BLaER1 (cell line): Measurements from ENCODE around the gene RAB25.
A peak's percentile ranks its signal among the peaks of the same experiment; 100 is the strongest.

ENCODE experiments used
- H3K27ac ChIP-seq: shearing (Covaris generic); formaldehyde crosslinking; 2 replicates; pipeline ENCODE4 v1.8.1; 2022
- H3K27me3 ChIP-seq: shearing (Covaris generic); formaldehyde crosslinking; 2 replicates; pipeline ENCODE4 v1.8.1; 2022
- H3K36me3 ChIP-seq: shearing (Covaris generic); formaldehyde crosslinking; 2 replicates; pipeline ENCODE4 v1.8.1; 2022
- H3K4me1 ChIP-seq: shearing (Covaris generic); formaldehyde crosslinking; 2 replicates; pipeline ENCODE4 v1.8.1; 2022
- H3K4me2 ChIP-seq: shearing (Covaris generic); formaldehyde crosslinking; 2 replicates; pipeline ENCODE4 v1.8.1; 2022
- H3K4me3 ChIP-seq: shearing (Covaris generic); formaldehyde crosslinking; 2 replicates; pipeline ENCODE4 v1.8.1; 2022
- H3K9ac ChIP-seq: shearing (Covaris generic); formaldehyde crosslinking; 2 replicates; pipeline ENCODE4 v1.8.1; 2022
- H3K9me3 ChIP-seq: shearing (Covaris generic); formaldehyde crosslinking; 2 replicates; pipeline ENCODE4 v1.8.1; 2022
- H4K20me1 ChIP-seq: shearing (Covaris generic); formaldehyde crosslinking; 2 replicates; pipeline ENCODE4 v1.8.1; 2022
- Cebpa-rat ChIP-seq: shearing (Covaris generic); IDR thresholded peaks from 2 replicates; pipeline ENCODE4 v1.8.1; 2022

Gene RAB25

DNA sequence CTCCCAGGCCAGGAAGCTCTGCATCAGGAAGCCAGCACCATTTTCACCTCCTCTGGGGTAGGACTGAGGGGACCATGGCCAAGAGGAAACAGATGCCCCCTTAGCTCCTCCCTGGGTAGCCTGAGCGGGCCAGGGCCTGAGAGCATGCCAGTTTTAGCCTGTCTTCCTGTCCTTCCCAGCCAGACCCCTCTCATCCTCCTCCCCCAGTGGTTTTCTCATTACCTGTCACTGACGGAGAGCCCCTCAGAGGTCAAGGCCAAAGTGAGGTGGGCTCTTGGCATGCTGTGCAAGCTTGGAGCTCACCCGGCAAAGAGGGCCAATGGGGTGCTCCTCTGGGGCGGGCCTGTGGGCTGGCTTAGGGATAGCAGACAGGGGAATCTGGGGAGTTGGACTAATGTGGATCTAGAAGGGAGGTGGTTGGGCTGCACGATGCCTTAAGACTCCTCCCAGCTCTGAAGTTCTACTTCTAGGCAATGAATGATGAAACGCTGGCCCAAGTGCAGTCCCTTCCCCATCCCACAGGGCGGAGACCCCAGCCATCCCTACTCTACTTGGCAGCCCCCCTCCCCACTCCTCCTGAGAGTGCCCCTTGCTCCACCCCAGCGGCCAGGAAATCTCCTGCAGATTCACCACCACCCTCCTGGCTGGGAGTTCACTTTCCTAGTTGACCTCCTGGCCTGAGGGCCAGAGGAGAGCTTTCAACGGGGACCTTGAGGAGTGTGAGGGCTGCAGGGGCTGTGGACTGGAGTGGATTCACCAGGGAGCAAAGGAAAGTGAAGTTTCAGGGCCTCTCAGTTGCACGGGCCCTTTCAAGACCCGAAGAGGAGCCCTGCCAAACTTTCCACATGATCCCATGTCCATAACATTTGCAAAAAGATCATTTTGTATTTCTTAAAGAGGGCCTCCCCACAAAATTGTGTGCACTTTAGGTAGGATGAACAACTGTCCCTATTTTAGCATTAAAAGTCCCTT, 44.2 kb downstream of the RAB25 start:
- TF ChIP-seq Cebpa-rat, result no peak
- Histone ChIP-seq H4K20me1 (peaks cover 11% of the 10 kb centered on the region), H3K4me1 (peaks cover 54% of the 10 kb centered on the region), H3K27me3 (no peaks in the 10 kb centered on the region), H3K27ac (peak overlapping the region; percentile 66; the same call in 1 of the 2 replicates), H3K4me2 (peak overlapping the region; percentile 90), H3K4me3 (peak overlapping the region; percentile 66), H3K36me3 (no peaks in the 10 kb centered on the region), H3K9me3 (no peaks in the 10 kb centered on the region), H3K9ac (peak overlapping the region; percentile 70)

- H3K9ac ChIP-seq, result no peak overlapping the region
- H3K27ac ChIP-seq, result no peak overlapping the region
- no peaks in the 10 kb centered on the region for H3K9me3 ChIP-seq
- no peak overlapping the region for H3K4me3 ChIP-seq
- peak overlapping the region; percentile 90; the same call in 1 of the 2 replicates for H3K4me2 ChIP-seq
- H4K20me1 ChIP-seq, result peaks cover 4% of the 10 kb centered on the region; the same call in 1 of the 2 replicates
- peaks cover 4% of the 10 kb centered on the region for H3K27me3 ChIP-seq
- no peak for TF ChIP-seq Cebpa-rat
- H3K4me1 ChIP-seq, result peaks cover 51% of the 10 kb centered on the region
- H3K36me3 ChIP-seq, result no peaks in the 10 kb centered on the region
These were observed 45.9 kb downstream of the RAB25 start for GRCh38 chr1:156106624-156107488.

DNA sequence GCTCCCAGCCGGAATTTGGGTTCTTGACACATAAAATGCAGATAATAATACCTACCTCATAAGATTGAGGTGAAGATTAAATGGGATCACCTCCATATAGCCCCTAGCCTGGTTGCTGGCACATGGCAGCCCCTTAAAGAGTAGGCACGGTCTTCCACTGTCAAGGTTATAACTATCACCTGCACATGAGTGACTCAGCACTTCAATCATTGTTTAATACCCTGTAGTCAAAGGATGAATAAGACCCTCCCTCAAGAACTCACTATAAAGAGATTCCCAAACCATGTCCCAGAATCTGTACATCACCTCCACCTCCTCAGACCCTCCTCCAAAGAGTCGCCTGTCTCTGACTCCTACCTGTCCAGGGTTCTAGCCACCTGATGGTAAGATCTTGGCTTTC, 47.1 kb downstream of the RAB25 start:
- H3K4me2 ChIP-seq, result no peak overlapping the region
- no peaks in the 10 kb centered on the region for H3K9me3 ChIP-seq
- no peaks in the 10 kb centered on the region for H3K36me3 ChIP-seq
- H3K9ac ChIP-seq, result no peak overlapping the region
- peaks cover 16% of the 10 kb centered on the region for H3K27me3 ChIP-seq
- H4K20me1 ChIP-seq, result peaks cover 13% of the 10 kb centered on the region; the same call in 1 of the 2 replicates
- no peak overlapping the region for H3K27ac ChIP-seq
- peaks cover 39% of the 10 kb centered on the region for H3K4me1 ChIP-seq
- TF ChIP-seq Cebpa-rat, result no peak
- H3K4me3 ChIP-seq, result no peak overlapping the region

GRCh38 chr1:156108664-156109241, 47.8 kb downstream of the RAB25 start:
- no peak overlapping the region for H3K9ac ChIP-seq
- no peaks in the 10 kb centered on the region for H3K36me3 ChIP-seq
- no peak overlapping the region for H3K4me2 ChIP-seq

DNA sequence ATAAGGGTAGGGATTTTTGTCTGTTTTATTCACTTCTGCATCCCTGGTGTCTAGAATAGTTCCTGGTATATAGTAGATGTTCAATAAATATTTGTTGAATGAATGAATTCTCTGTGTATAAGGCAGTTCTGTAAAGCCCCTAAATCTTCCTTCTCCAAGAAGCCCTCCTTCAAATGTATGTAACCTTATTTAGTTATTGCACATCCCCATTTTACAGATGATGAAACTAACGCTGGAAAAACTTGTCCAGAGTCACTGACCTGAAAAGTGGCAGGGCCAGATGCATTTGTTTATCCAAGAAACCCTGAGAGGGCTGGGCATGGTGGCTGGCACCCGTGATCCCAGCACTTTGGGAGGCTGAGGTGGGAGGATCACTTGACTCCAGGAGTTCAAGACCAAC, 49.3 kb downstream of the RAB25 start:
- H4K20me1 ChIP-seq, result peaks cover 35% of the 10 kb centered on the region
- H3K4me1 ChIP-seq, result peaks cover 23% of the 10 kb centered on the region
- no peak overlapping the region for H3K9ac ChIP-seq
- no peak overlapping the region for H3K4me2 ChIP-seq
- no peaks in the 10 kb centered on the region for H3K36me3 ChIP-seq
- peaks cover 38% of the 10 kb centered on the region for H3K27me3 ChIP-seq
- TF ChIP-seq Cebpa-rat, result no peak
- H3K4me3 ChIP-seq, result no peak overlapping the region
- no peaks in the 10 kb centered on the region for H3K9me3 ChIP-seq
- no peak overlapping the region for H3K27ac ChIP-seq

More at GRCh38 chr1:156108664-156109241, 47.8 kb downstream of the RAB25 start:
- Histone ChIP-seq H3K9me3 (no peaks in the 10 kb centered on the region), H4K20me1 (peaks cover 20% of the 10 kb centered on the region), H3K27me3 (peaks cover 23% of the 10 kb centered on the region), H3K4me3 (no peak overlapping the region), H3K27ac (no peak overlapping the region), H3K4me1 (peaks cover 32% of the 10 kb centered on the region)
- no peak for TF ChIP-seq Cebpa-rat

DNA sequence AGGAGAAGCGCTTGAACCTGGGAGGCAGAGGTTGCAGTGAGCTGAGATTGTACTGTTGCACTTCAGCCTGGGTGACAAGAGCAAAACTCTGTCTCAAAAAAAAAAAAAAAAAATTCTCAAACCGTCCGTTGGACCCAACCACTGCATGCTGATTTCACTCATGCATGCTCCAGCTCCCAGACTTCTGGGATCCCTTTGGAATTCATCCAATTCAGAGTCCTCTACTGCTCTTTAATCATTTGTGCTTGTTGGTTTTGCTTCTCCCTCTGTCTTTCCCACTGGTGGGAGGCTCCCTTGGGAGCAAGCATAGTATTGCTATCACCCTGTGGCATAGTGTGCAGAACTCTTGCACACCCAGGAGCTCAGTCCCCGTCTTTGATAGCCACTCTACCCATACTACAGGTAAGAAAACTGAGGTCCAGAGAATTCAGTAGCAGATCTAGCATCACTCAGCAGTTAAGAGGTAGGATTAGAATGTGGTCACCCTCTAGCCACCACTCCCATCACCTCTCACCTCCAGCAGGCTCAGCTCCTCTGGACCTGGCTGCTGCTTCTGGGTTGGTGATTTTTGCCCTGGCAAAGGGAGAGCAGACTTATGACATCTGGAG, 50.5 kb downstream of the RAB25 start:
- Histone ChIP-seq H3K4me3 (no peak overlapping the region), H4K20me1 (peaks cover 42% of the 10 kb centered on the region), H3K36me3 (no peaks in the 10 kb centered on the region), H3K9me3 (no peaks in the 10 kb centered on the region), H3K4me1 (peaks cover 19% of the 10 kb centered on the region), H3K4me2 (no peak overlapping the region), H3K27me3 (peaks cover 50% of the 10 kb centered on the region), H3K27ac (no peak overlapping the region), H3K9ac (no peak overlapping the region)
- no peak for TF ChIP-seq Cebpa-rat

- peaks cover 13% of the 10 kb centered on the region for H3K4me1 ChIP-seq
- no peak overlapping the region for H3K9ac ChIP-seq
- no peak overlapping the region for H3K27ac ChIP-seq
- peaks cover 60% of the 10 kb centered on the region for H3K27me3 ChIP-seq
- peaks cover 42% of the 10 kb centered on the region for H4K20me1 ChIP-seq
- TF ChIP-seq Cebpa-rat, result no peak
- no peak overlapping the region for H3K4me2 ChIP-seq
- H3K9me3 ChIP-seq, result no peaks in the 10 kb centered on the region
- H3K4me3 ChIP-seq, result no peak overlapping the region
- no peaks in the 10 kb centered on the region for H3K36me3 ChIP-seq
These were observed 51.5 kb downstream of the RAB25 start for GRCh38 chr1:156112276-156113137.

GRCh38 chr1:156113282-156113950, 52.5 kb downstream of the RAB25 start:
- Histone ChIP-seq H3K27me3 (peaks cover 60% of the 10 kb centered on the region), H3K36me3 (no peaks in the 10 kb centered on the region), H3K9ac (no peak overlapping the region), H4K20me1 (peaks cover 42% of the 10 kb centered on the region), H3K4me3 (no peak overlapping the region), H3K27ac (no peak overlapping the region), H3K9me3 (no peaks in the 10 kb centered on the region), H3K4me1 (peaks cover 13% of the 10 kb centered on the region), H3K4me2 (no peak overlapping the region)
- TF ChIP-seq Cebpa-rat, result no peak
